MM.1S (cell line): Measurements from ENCODE around the gene CSTF2.

Source experiments
- EZH2phosphoT487 ChIP-seq: fragments of 300-600 bp; sonication (generic); IDR thresholded peaks from 2 replicates; pipeline ENCODE4 v1.6.1; 2018; ENCODE audit warnings: antibody characterized with exemption, low read length
- TF ChIP-seq, protein P1 (sequence below): fragments of 300-600 bp; sonication (generic); IDR thresholded peaks from 2 replicates; pipeline ENCODE4 v1.5.1; 2016; ENCODE audit warnings: antibody characterized with exemption, low read length, mixed read lengths

GRCh38 chrX:100830547-100830946 lies 10.4 kb downstream of the CSTF2 start:
- TF ChIP-seq, protein P1, sequence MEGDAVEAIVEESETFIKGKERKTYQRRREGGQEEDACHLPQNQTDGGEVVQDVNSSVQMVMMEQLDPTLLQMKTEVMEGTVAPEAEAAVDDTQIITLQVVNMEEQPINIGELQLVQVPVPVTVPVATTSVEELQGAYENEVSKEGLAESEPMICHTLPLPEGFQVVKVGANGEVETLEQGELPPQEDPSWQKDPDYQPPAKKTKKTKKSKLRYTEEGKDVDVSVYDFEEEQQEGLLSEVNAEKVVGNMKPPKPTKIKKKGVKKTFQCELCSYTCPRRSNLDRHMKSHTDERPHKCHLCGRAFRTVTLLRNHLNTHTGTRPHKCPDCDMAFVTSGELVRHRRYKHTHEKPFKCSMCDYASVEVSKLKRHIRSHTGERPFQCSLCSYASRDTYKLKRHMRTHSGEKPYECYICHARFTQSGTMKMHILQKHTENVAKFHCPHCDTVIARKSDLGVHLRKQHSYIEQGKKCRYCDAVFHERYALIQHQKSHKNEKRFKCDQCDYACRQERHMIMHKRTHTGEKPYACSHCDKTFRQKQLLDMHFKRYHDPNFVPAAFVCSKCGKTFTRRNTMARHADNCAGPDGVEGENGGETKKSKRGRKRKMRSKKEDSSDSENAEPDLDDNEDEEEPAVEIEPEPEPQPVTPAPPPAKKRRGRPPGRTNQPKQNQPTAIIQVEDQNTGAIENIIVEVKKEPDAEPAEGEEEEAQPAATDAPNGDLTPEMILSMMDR, result no peak
- no peak for TF ChIP-seq EZH2phosphoT487
